ENCODE measurements around the gene CXCL10. TPM values are rescaled to one million over a fixed set of nuclear protein-coding genes. Genes with fewer than 3 reads are reported as not detected.

Gene CXCL10
- total RNA-seq, 1 experiment from 2014 or later, result 1.0 TPM

GRCh38 chr4:75992462-75992861 lies 30.8 kb downstream of the CXCL10 start:
- H3K36me3 ChIP-seq (ENCODE audit: insufficient read depth, low read length, poor library complexity, severe bottlenecking), result no peaks in the 10 kb centered on the region
- POLR2A ChIA-PET (ENCODE audit: low non-redundant PET), result no interaction called here
- H3K4me1 ChIP-seq (ENCODE audit: insufficient read depth, low read length, poor library complexity, severe bottlenecking), result no peaks in the 10 kb centered on the region
- H3K27me3 ChIP-seq (replicated peaks; ENCODE audit: insufficient read depth, low read depth, low read length, poor library complexity), result no peaks in the 10 kb centered on the region
- no peak overlapping the region for H3K27ac ChIP-seq (ENCODE audit: low read depth, low read length, poor library complexity, severe bottlenecking)
- intact Hi-C loops (cut with micrococcal nuclease; ENCODE audit: unreplicated experiment), result loop anchor here (5.0 kb wide), 1 partner anchor 155 kb away; the partner anchor contains the start of gene NUP54
- H3K4me3 ChIP-seq (ENCODE audit: low read depth, low read length, poor library complexity, severe bottlenecking), result no peak overlapping the region
- DNase-seq (ENCODE audit: low spot score), result no peak
- TF ChIP-seq EZH2 (IDR thresholded peaks at IDR 0.05; ENCODE audit: borderline replicate concordance, low read depth, low read length, poor library complexity, severe bottlenecking), result no peak
- TF ChIP-seq CTCF (conservative IDR thresholded peaks at IDR 0.05; ENCODE audit: low read depth, low read length), result no peak
- H3K9me3 ChIP-seq (ENCODE audit: low read depth, low read length, poor library complexity, severe bottlenecking), result no peaks in the 10 kb centered on the region
- BruUV-seq (replicated peaks), result no TSS peak
- CTCF ChIA-PET, result interaction anchor here (0.7 kb wide), 1 partner anchor 95 kb away, joined by 9 read pairs; no protein-coding TSS in a partner anchor

GRCh38 chr4:75989846-75990528 lies 33.3 kb downstream of the CXCL10 start:
- no peak for DNase-seq (ENCODE audit: low spot score)
- intact Hi-C loops (cut with micrococcal nuclease; ENCODE audit: unreplicated experiment), result loop anchor here (5.0 kb wide), 1 partner anchor 157 kb away; the partner anchor contains the start of gene NUP54
- no peaks in the 10 kb centered on the region for H3K4me1 ChIP-seq (ENCODE audit: insufficient read depth, low read length, poor library complexity, severe bottlenecking)
- H3K36me3 ChIP-seq (ENCODE audit: insufficient read depth, low read length, poor library complexity, severe bottlenecking), result no peaks in the 10 kb centered on the region
- ChIA-PET POLR2A (ENCODE audit: low non-redundant PET) (no interaction called here), CTCF (interaction anchor here (1.1 kb wide), 1 partner anchor 97 kb away, joined by 6 read pairs; no protein-coding TSS in a partner anchor)
- TF ChIP-seq CTCF (conservative IDR thresholded peaks at IDR 0.05; ENCODE audit: low read depth, low read length) (no peak), EZH2 (IDR thresholded peaks at IDR 0.05; ENCODE audit: borderline replicate concordance, low read depth, low read length, poor library complexity, severe bottlenecking) (no peak)
- no TSS peak for BruUV-seq (replicated peaks)
- H3K9me3 ChIP-seq (ENCODE audit: low read depth, low read length, poor library complexity, severe bottlenecking), result no peaks in the 10 kb centered on the region
- H3K27me3 ChIP-seq (replicated peaks; ENCODE audit: insufficient read depth, low read depth, low read length, poor library complexity), result no peaks in the 10 kb centered on the region
- H3K27ac ChIP-seq (ENCODE audit: low read depth, low read length, poor library complexity, severe bottlenecking), result peak overlapping the region; percentile 75
- peak overlapping the region; percentile 83 for H3K4me3 ChIP-seq (ENCODE audit: low read depth, low read length, poor library complexity, severe bottlenecking)

- intact Hi-C loops (cut with micrococcal nuclease; ENCODE audit: unreplicated experiment), result no loop called here
- H3K4me3 ChIP-seq (ENCODE audit: low read depth, low read length, poor library complexity, severe bottlenecking), result no peak overlapping the region
- BruUV-seq (replicated peaks), result no TSS peak
- POLR2A ChIA-PET (ENCODE audit: low non-redundant PET), result no interaction called here
- CTCF ChIA-PET, result no interaction called here
- H3K9me3 ChIP-seq (ENCODE audit: low read depth, low read length, poor library complexity, severe bottlenecking), result no peaks in the 10 kb centered on the region
- peaks cover 10% of the 10 kb centered on the region for H3K36me3 ChIP-seq (ENCODE audit: insufficient read depth, low read length, poor library complexity, severe bottlenecking)
- no peak for DNase-seq (ENCODE audit: low spot score)
- H3K4me1 ChIP-seq (ENCODE audit: insufficient read depth, low read length, poor library complexity, severe bottlenecking), result no peaks in the 10 kb centered on the region
- no peak overlapping the region for H3K27ac ChIP-seq (ENCODE audit: low read depth, low read length, poor library complexity, severe bottlenecking)
- TF ChIP-seq CTCF (conservative IDR thresholded peaks at IDR 0.05; ENCODE audit: low read depth, low read length), result no peak
- no peak for TF ChIP-seq EZH2 (IDR thresholded peaks at IDR 0.05; ENCODE audit: borderline replicate concordance, low read depth, low read length, poor library complexity, severe bottlenecking)
- H3K27me3 ChIP-seq (replicated peaks; ENCODE audit: insufficient read depth, low read depth, low read length, poor library complexity), result no peaks in the 10 kb centered on the region
Observed at GRCh38 chr4:75985116-75985515, 38.2 kb downstream of the CXCL10 start.
